GM18867 (cell line): Measurements from ENCODE around the gene NECAB2.

Source experiments
- ATAC-seq: cut with Tn5 transposase; IDR thresholded peaks from one replicate; pipeline ENCODE4 v1.9.1; 2021; ENCODE audit warnings: mild to moderate bottlenecking, moderate library complexity; ENCODE audit not compliant: unreplicated experiment

The NECAB2 gene

GRCh38 chr16:83967838-83968305 lies at the start of gene NECAB2:
TSS of gene NECAB2 (plus strand) at chr16:83968244. CDS start at chr16:83968649, 405 bp downstream.
- no peak for ATAC-seq

- no peak for ATAC-seq
Measured at GRCh38 chr16:83920894-83921491, 47.1 kb upstream of the NECAB2 start.

- ATAC-seq: no peak
Measured at GRCh38 chr16:83923581-83924365, 44.3 kb upstream of the NECAB2 start.

GRCh38 chr16:83924686-83925085 lies 43.4 kb upstream of the NECAB2 start:
- ATAC-seq: no peak

- no peak for ATAC-seq
Measured at GRCh38 chr16:83925095-83925905, 42.7 kb upstream of the NECAB2 start.

GRCh38 chr16:83925957-83926725 lies 41.9 kb upstream of the NECAB2 start:
- ATAC-seq: no peak

GRCh38 chr16:83926726-83927397 lies 41.2 kb upstream of the NECAB2 start:
- ATAC-seq: no peak

- ATAC-seq: no peak
Measured at GRCh38 chr16:83928341-83929055, 39.5 kb upstream of the NECAB2 start.

GRCh38 chr16:83929811-83930555 lies 38.1 kb upstream of the NECAB2 start:
- ATAC-seq: no peak

- ATAC-seq: no peak
Measured at GRCh38 chr16:83930730-83931500, 37.1 kb upstream of the NECAB2 start.

- no peak for ATAC-seq
Measured at GRCh38 chr16:83931556-83931955, 36.5 kb upstream of the NECAB2 start.

- no peak for ATAC-seq
Measured at GRCh38 chr16:83932304-83932703, 35.7 kb upstream of the NECAB2 start.

- ATAC-seq: no peak
Measured at GRCh38 chr16:83932955-83933673, 34.9 kb upstream of the NECAB2 start.

- ATAC-seq: no peak
Measured at GRCh38 chr16:83933885-83934683, 34.0 kb upstream of the NECAB2 start.

GRCh38 chr16:83934684-83934977 lies 33.4 kb upstream of the NECAB2 start:
- ATAC-seq: no peak

GRCh38 chr16:83935005-83935857 lies 32.8 kb upstream of the NECAB2 start:
- ATAC-seq: no peak
